Nephron progenitor cell (in vitro differentiated cells): ENCODE results near the gene ACSM2B.
"Not testable (repeated sequence)": the region's sequence is repeated elsewhere in the genome, so short reads cannot be mapped to it uniquely, and the experiment has no call there.

Experiments
- DNase-seq: peaks from one replicate; pipeline ENCODE4 v3.0.0; 2021
- H3K27ac Mint-ChIP-seq: 2 replicates; pipeline ENCODE4 v1.8.0; 2021; ENCODE audit warnings: mild to moderate bottlenecking, moderate library complexity, mixed read lengths
- H3K27me3 Mint-ChIP-seq: 2 replicates; pipeline ENCODE4 v1.8.0; 2021; ENCODE audit warnings: mild to moderate bottlenecking, low read depth, mixed read lengths; ENCODE audit not compliant: poor library complexity
- H3K36me3 Mint-ChIP-seq: 2 replicates; pipeline ENCODE4 v1.8.0; 2021; ENCODE audit warnings: low read depth, mixed read lengths
- H3K4me1 Mint-ChIP-seq: 2 replicates; pipeline ENCODE4 v1.8.0; 2021; ENCODE audit warnings: mixed read lengths
- H3K4me3 Mint-ChIP-seq: 2 replicates; pipeline ENCODE4 v1.8.0; 2021; ENCODE audit warnings: mild to moderate bottlenecking, moderate library complexity, mixed read lengths
- H3K9me3 Mint-ChIP-seq: 2 replicates; pipeline ENCODE4 v1.8.0; 2021; ENCODE audit warnings: mild to moderate bottlenecking, moderate library complexity, mixed read lengths
- TF ChIP-seq, protein P1 (sequence below): fragments of 200-600 bp; sonication (generic); IDR thresholded peaks from 2 replicates; pipeline ENCODE4 v1.5.0; 2021; ENCODE audit warnings: antibody characterized with exemption

The ACSM2B gene

DNA sequence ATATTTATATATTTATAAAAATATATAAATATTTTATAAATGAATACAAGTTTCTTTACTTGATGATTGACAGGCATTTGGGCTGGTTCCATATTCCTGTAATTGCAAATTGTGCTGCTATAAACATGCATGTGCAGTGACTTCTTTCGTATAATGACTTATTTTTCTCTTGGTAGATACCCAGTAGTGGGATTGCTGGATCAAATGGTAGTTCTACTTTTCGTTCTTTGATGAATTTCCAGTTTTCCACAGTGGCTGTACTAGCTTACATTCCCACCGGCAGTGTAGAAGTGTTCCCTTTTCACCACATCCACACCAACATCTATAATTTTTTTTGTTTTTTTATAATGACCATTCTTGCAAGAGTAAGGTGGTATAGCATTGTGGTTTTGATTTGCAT is 7.8 kb downstream of the ACSM2B start:
- H3K9me3 Mint-ChIP-seq = peaks cover 7% of the 10 kb centered on the region
- no peak for DNase-seq

DNA sequence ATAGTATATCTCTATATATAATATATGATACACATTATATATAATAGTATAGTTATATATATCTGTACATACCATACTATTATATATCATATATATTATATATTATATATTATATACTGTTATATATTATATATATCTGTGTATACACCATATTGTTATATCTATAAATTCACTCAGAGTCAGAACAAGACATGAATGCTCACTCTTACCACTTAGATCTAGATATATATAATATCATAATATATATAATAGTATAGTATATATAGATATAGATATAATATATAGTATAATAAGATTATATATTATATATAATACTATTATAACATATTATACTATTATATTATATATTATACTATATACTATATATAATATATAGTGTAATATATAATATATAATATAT is 9.3 kb downstream of the ACSM2B start:
- Mint-ChIP-seq H3K4me1 (no peaks in the 10 kb centered on the region), H3K36me3 (no peaks in the 10 kb centered on the region), H3K4me3 (no peak overlapping the region), H3K27me3 (peaks cover 8% of the 10 kb centered on the region), H3K27ac (no peak overlapping the region), H3K9me3 (peaks cover 15% of the 10 kb centered on the region)
- DNase-seq = no peak
- TF ChIP-seq, protein P1, sequence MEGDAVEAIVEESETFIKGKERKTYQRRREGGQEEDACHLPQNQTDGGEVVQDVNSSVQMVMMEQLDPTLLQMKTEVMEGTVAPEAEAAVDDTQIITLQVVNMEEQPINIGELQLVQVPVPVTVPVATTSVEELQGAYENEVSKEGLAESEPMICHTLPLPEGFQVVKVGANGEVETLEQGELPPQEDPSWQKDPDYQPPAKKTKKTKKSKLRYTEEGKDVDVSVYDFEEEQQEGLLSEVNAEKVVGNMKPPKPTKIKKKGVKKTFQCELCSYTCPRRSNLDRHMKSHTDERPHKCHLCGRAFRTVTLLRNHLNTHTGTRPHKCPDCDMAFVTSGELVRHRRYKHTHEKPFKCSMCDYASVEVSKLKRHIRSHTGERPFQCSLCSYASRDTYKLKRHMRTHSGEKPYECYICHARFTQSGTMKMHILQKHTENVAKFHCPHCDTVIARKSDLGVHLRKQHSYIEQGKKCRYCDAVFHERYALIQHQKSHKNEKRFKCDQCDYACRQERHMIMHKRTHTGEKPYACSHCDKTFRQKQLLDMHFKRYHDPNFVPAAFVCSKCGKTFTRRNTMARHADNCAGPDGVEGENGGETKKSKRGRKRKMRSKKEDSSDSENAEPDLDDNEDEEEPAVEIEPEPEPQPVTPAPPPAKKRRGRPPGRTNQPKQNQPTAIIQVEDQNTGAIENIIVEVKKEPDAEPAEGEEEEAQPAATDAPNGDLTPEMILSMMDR = no peak

More for the DNA sequence above, 7.8 kb downstream of the ACSM2B start:
- Mint-ChIP-seq H3K4me1 (no peaks in the 10 kb centered on the region), H3K36me3 (no peaks in the 10 kb centered on the region), H3K27ac (no peak overlapping the region), H3K27me3 (peaks cover 8% of the 10 kb centered on the region), H3K4me3 (no peak overlapping the region)
- TF ChIP-seq, protein P1 = no peak

DNA sequence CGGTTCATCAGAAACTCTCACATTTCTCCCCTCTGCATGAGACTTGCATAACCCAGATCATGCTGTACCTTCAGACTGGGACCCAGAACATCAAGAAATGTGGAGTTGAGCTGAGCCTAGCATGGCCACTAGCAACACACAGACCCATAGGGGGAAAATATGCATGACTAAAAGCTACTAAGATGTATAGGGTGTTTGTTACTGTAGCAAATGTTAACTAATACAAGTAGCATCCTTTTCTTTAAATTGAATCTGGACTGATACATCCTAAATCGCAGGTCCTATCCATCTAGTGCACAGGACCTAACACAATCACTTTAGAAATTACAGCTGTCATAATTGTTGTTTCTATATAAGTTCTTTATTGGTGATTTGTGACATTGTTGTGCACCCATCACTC is 10.8 kb downstream of the ACSM2B start:
- H3K4me1 Mint-ChIP-seq, H3K27me3 Mint-ChIP-seq, H3K27ac Mint-ChIP-seq, DNase-seq, H3K4me3 Mint-ChIP-seq, H3K36me3 Mint-ChIP-seq: not testable (repeated sequence)
- H3K9me3 Mint-ChIP-seq = peaks cover 15% of the 10 kb centered on the region

DNA sequence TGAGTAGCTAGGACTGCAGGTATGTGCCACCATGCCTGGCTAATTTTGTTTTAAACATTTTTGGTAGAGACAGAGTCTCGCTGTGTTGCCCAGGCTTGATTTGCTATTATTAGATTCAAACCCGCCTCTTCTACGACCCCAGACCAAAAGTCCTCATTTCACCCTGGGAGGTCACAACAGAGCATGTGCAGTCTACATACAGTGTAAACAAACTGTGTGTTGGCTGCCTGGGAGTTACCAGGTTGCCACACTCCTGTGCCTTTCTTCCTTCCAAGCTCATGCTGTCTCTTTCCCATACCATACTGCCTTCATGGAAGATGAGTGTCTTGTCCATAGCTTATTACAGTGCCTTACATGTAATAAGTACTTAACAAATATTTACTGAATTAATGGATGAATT is 11.9 kb downstream of the ACSM2B start:
- H3K27me3 Mint-ChIP-seq, H3K36me3 Mint-ChIP-seq, H3K4me3 Mint-ChIP-seq, H3K4me1 Mint-ChIP-seq, H3K27ac Mint-ChIP-seq, DNase-seq: not testable (repeated sequence)
- H3K9me3 Mint-ChIP-seq = peaks cover 15% of the 10 kb centered on the region

DNA sequence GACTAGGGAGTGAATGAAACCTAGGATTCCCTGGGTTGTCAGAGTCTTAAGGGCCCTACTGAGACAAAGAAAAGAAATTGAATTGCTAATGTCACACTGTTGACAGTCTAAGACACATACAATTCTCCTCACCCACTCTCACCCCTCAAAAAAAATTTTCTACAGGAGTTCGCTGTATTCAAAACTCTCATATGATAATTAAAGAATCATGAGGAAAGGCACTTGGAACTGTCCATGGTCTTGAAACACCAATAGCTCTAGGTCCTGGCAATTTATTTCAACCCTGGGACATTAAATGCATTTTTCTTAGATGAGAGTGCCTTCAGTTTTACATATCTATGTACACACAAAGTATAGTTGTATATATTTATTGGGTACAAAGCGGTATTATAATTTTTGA is 20.5 kb downstream of the ACSM2B start:
- H3K36me3 Mint-ChIP-seq, H3K27me3 Mint-ChIP-seq, DNase-seq, H3K4me3 Mint-ChIP-seq, H3K27ac Mint-ChIP-seq, H3K4me1 Mint-ChIP-seq: not testable (repeated sequence)
- peaks cover 10% of the 10 kb centered on the region for H3K9me3 Mint-ChIP-seq

DNA sequence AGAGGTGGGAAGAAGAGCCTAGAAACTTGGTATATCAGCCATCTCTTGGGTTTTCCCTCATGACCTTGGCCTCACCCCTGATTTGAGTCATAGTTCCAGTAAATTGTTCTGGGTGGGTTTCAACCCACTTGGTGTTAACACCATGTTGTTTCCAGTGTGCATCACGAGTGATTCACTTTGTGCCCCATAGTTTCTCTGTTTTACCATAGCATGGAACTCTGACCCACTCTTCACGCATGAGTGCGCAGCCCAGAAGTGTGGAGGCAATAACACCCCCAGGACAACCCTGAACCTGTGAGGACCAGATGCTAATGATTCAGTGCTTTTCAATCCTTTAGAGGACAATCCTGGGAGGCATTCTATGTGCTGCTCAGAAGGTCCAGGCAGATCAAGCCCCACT is 21.5 kb downstream of the ACSM2B start:
- peaks cover 10% of the 10 kb centered on the region for H3K9me3 Mint-ChIP-seq
- not testable (repeated sequence) for H3K4me1 Mint-ChIP-seq, H3K4me3 Mint-ChIP-seq, H3K27me3 Mint-ChIP-seq, DNase-seq, H3K36me3 Mint-ChIP-seq, H3K27ac Mint-ChIP-seq

DNA sequence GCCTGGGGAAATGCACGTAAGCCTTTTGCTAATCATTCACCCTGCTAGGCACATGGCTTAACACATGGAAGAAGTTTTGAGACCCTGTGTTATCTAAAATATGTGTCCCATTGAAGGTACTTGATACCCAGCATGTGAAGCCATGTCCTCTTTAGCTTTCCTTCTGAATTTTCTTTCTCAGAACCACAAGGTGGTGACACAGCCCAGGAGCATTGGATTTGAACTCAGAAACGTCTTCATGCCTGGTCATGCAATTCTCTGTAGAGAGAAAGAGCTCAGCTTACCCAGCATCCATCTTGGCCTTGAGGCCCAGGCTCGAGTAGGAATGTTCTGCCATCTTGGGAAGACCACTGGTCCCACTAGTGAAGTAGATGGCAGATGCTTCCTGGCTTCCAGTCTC is 22.7 kb downstream of the ACSM2B start:
- H3K9me3 Mint-ChIP-seq, H3K36me3 Mint-ChIP-seq, H3K4me3 Mint-ChIP-seq, H3K27me3 Mint-ChIP-seq, DNase-seq, H3K4me1 Mint-ChIP-seq, H3K27ac Mint-ChIP-seq: not testable (repeated sequence)

DNA sequence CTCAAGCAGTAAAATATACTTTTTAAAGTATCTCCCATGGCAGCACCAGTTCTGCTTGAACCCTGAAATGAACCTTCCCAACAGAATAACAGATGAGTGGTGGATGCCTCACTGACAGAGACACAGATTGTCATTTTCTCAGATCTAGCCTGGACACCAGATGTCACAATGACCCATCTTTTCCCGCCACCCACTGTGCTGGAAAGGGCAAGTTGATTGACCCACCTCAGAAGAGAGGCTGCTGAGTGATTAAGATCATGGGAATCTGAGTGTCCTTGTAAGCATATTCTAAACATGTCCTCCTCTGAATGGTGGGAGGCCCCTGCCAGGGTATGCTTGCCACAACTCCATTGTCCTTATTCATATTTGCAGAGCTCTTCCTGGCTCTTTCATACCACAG is 29.2 kb downstream of the ACSM2B start:
- H3K27me3 Mint-ChIP-seq, DNase-seq, H3K4me1 Mint-ChIP-seq, H3K27ac Mint-ChIP-seq, H3K4me3 Mint-ChIP-seq, H3K36me3 Mint-ChIP-seq, H3K9me3 Mint-ChIP-seq: not testable (repeated sequence)

DNA sequence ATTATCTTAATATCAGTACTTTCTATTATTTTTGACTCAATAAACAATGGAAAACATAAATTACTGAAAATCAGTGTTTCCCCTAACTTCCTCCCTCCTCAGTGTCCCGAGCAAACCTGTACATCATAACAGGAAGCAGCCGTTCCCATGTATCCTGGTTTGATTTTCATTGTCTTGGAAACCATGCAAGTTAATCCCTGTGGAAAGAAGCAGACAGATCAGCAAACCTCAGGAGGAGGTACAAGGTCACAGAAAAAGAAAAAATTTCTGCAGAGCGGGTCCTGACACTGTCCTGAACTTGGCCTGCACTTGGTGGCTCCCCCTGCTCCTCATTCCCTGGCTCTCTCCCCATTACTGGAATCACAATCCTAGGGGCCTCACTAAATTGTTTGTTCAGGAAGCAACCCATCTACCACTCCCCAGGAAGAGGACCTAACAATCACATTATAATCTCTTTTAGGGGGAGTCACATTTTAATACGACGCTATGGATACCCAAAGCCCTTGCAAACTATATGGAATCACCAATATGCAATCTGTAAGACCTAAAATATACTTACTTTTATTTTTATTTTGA is 29.8 kb downstream of the ACSM2B start:
- H3K27me3 Mint-ChIP-seq, H3K9me3 Mint-ChIP-seq, H3K4me1 Mint-ChIP-seq, H3K27ac Mint-ChIP-seq, DNase-seq, H3K4me3 Mint-ChIP-seq, H3K36me3 Mint-ChIP-seq: not testable (repeated sequence)

DNA sequence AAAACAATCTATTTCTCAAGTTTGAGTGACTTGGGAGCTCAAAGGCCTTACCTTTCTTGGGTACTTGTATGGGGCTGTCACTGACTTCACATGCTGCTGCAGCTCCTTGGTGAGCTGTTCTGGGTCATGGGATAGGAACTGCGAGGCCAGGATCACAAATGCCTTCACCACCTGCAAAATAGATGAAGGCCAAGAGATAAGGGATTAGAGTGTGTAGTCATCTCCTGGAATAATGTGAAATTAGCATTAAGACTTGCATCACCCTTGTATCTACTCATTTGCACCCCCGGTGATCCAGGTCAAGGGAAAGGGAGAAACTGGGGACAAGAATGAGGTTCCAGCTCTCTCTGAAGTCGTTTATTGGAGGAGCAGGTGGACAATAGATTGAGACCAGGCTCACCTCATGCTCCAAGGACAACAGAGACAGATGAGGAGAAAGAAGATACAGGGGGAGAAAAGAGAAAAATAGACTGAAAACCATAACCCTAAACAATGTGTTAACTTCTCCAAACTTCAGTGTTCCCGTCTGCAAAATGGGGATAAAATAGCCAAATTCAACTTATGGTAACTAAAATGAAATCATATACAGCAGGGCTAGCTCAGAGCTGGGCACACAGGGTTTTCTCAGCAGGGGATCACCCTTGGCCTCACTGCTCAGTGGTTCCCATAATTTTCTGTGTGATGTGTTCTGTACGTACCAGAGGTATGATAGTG is 35.4 kb downstream of the ACSM2B start:
- H3K27ac Mint-ChIP-seq, H3K4me1 Mint-ChIP-seq, H3K36me3 Mint-ChIP-seq, H3K9me3 Mint-ChIP-seq, DNase-seq, H3K4me3 Mint-ChIP-seq: not testable (repeated sequence)
- H3K27me3 Mint-ChIP-seq = peaks cover 19% of the 10 kb centered on the region
